MCF 10A (cell line): Measurements from ENCODE around the gene ANKRD34B. TPM values are rescaled to one million over a fixed set of nuclear protein-coding genes. Genes with fewer than 3 reads are reported as not detected.
"Not testable (repeated sequence)": the region's sequence is repeated elsewhere in the genome, so short reads cannot be mapped to it uniquely, and the experiment has no call there.

Experiments used
- BruUV-seq: library from RNA; stranded (reverse); fragments of 400-500 nt; replicated peaks from 2 replicates; lab custom pipeline; 2021; lab: Mats Ljungman, UMichigan
- CTCF ChIA-PET: fragments of 300-600 bp; sonication (Branson Sonifier 250); formaldehyde crosslinking; extraction: SDS; loops from one replicate; lab custom pipeline; 2021; ENCODE audit warnings: antibody characterized with exemption, inconsistent platforms; lab: Yijun Ruan, JAX
- POLR2A ChIA-PET: fragments of 300-600, 350-650 bp; sonication (Branson Sonifier 250); formaldehyde crosslinking; extraction: SDS; loops from one replicate; lab custom pipeline; 2020; ENCODE audit warnings: antibody characterized with exemption, inconsistent platforms; lab: Yijun Ruan, JAX
- DNase-seq: peaks from one replicate; pipeline ENCODE4 v3.0.0-alpha.2; 2018; ENCODE audit not compliant: unreplicated experiment
- H3K27ac Mint-ChIP-seq: one replicate; pipeline ENCODE4 v1.8.0; 2022; ENCODE audit warnings: mild to moderate bottlenecking, low read depth, mixed read lengths; ENCODE audit not compliant: unreplicated experiment
- H3K27me3 Mint-ChIP-seq: one replicate; pipeline ENCODE4 v1.8.0; 2022; ENCODE audit warnings: mixed read lengths; ENCODE audit not compliant: insufficient read depth, unreplicated experiment
- H3K36me3 Mint-ChIP-seq: one replicate; pipeline ENCODE4 v1.8.0; 2022; ENCODE audit warnings: mild to moderate bottlenecking, moderate library complexity, mixed read lengths; ENCODE audit not compliant: insufficient read depth, unreplicated experiment
- H3K4me1 Mint-ChIP-seq: one replicate; pipeline ENCODE4 v1.8.0; 2022; ENCODE audit warnings: mixed read lengths; ENCODE audit not compliant: insufficient read depth, unreplicated experiment
- H3K4me3 Mint-ChIP-seq: one replicate; pipeline ENCODE4 v1.8.0; 2022; ENCODE audit warnings: mild to moderate bottlenecking, moderate library complexity, mixed read lengths; ENCODE audit not compliant: unreplicated experiment
- H3K9me3 Mint-ChIP-seq: one replicate; pipeline ENCODE4 v1.8.0; 2022; ENCODE audit warnings: mixed read lengths; ENCODE audit not compliant: unreplicated experiment
- CTCF ChIP-seq: fragments of 200-600 bp; IDR thresholded peaks from one replicate; pipeline ENCODE4 v1.8.0; 2022; ENCODE audit warnings: antibody characterized with exemption, mild to moderate bottlenecking; ENCODE audit not compliant: unreplicated experiment
- intact Hi-C: fragments of 100-400 bp; cut with micrococcal nuclease; formaldehyde crosslinking; loops from 2 replicates; pipeline ENCODE4 v1.14.1; 2022
- total RNA-seq: library from RNA; stranded (reverse); gene quantifications from 2 replicates; pipeline ENCODE4 v1.2.3, GENCODE V29; 2022

ANKRD34B gene
- total RNA-seq, 1 experiment from 2014 or later = not detected

- H3K9me3 Mint-ChIP-seq = no peaks in the 10 kb centered on the region
- POLR2A ChIA-PET = no interaction called here
- no peak for DNase-seq
- H3K4me1 Mint-ChIP-seq = no peaks in the 10 kb centered on the region
- CTCF ChIA-PET = interaction anchor here (0.6 kb wide), 1 partner anchor 867 kb away, joined by 3 read pairs; no protein-coding TSS in a partner anchor
- no peak overlapping the region for H3K27ac Mint-ChIP-seq
- no peaks in the 10 kb centered on the region for H3K36me3 Mint-ChIP-seq
- intact Hi-C loops = no loop called here
- H3K4me3 Mint-ChIP-seq = no peak overlapping the region
- no peaks in the 10 kb centered on the region for H3K27me3 Mint-ChIP-seq
- no TSS peak for BruUV-seq
- no peak for TF ChIP-seq CTCF
These were observed 14.7 kb upstream of the ANKRD34B start for GRCh38 chr5:80584770-80585169.

- intact Hi-C loops = not testable (repeated sequence)
These were observed 10.2 kb upstream of the ANKRD34B start for GRCh38 chr5:80580291-80580690.

GRCh38 chr5:80579050-80579449, 9.0 kb upstream of the ANKRD34B start:
- Mint-ChIP-seq H3K36me3 (no peaks in the 10 kb centered on the region), H3K4me1 (no peaks in the 10 kb centered on the region), H3K4me3 (no peak overlapping the region), H3K27me3 (peaks cover 29% of the 10 kb centered on the region), H3K27ac (no peak overlapping the region), H3K9me3 (no peaks in the 10 kb centered on the region)
- POLR2A ChIA-PET = no interaction called here
- TF ChIP-seq CTCF = no peak
- DNase-seq = no peak
- no TSS peak for BruUV-seq
- CTCF ChIA-PET = no interaction called here
- intact Hi-C loops = no loop called here

More at GRCh38 chr5:80580291-80580690, 10.2 kb upstream of the ANKRD34B start:
- H3K36me3 Mint-ChIP-seq, H3K4me1 Mint-ChIP-seq, BruUV-seq, H3K9me3 Mint-ChIP-seq, POLR2A ChIA-PET, CTCF ChIA-PET, DNase-seq, H3K27ac Mint-ChIP-seq, H3K4me3 Mint-ChIP-seq: not testable (repeated sequence)
- peaks cover 17% of the 10 kb centered on the region for H3K27me3 Mint-ChIP-seq

GRCh38 chr5:80577707-80578106, 7.6 kb upstream of the ANKRD34B start:
- TF ChIP-seq CTCF = no peak
- CTCF ChIA-PET = interaction anchor here (0.6 kb wide), 1 partner anchor 12 kb away, joined by 3 read pairs; no protein-coding TSS in a partner anchor
- no peak overlapping the region for H3K27ac Mint-ChIP-seq
- H3K4me1 Mint-ChIP-seq = no peaks in the 10 kb centered on the region
- H3K27me3 Mint-ChIP-seq = peaks cover 31% of the 10 kb centered on the region
- no TSS peak for BruUV-seq
- H3K36me3 Mint-ChIP-seq = no peaks in the 10 kb centered on the region
- POLR2A ChIA-PET = interaction anchor here (0.6 kb wide), 1 partner anchor 575 kb away, joined by 5 read pairs; no protein-coding TSS in a partner anchor
- no peaks in the 10 kb centered on the region for H3K9me3 Mint-ChIP-seq
- intact Hi-C loops = no loop called here
- no peak for DNase-seq
- no peak overlapping the region for H3K4me3 Mint-ChIP-seq
